GM18861 (cell line): ENCODE measurements around the gene EIF2D.
"Not testable (repeated sequence)": the region's sequence is repeated elsewhere in the genome, so short reads cannot be mapped to it uniquely, and the experiment has no call there.

Source experiments
- ATAC-seq: cut with Tn5 transposase; IDR thresholded peaks from one replicate; pipeline ENCODE4 v1.9.1; 2021; ENCODE audit not compliant: unreplicated experiment

Gene EIF2D

DNA sequence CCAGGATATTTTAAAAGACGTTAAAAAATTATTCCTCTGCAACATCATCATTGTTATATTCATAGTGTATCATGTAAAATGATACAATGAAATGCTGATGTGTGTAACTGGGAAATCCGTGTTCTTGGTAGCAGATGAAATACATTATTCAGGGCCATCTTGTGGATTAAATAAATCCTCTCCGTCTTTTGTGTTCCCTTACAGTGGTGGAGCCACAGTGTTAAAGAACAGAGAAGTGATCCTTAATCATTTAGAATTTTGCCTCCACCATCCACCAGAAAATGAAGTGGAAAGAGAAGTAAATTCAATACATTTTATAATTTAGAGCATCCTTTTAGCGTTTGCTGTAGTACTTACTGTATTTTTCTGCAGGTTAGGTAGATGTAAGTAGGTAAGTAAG is 24.4 kb upstream of the EIF2D start:
- ATAC-seq, result no peak

DNA sequence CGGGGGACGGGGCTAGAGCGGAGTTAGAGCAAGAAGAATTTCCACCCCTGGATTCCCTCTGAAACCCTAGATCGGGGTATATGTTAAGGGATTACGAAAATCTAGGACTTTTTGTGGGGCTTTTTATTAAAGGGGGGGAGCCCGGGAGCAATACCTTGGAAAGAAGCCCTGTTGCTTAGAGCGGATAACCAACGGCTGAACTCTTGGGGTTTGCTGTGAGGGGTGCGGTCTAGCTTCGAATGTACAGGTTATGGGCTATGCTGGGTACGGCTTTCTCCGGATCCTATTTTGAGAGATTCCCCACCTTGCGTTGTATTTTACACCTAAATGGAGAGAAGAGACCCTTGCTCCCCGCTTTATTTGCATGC is 23.7 kb upstream of the EIF2D start:
- ATAC-seq, result no peak

DNA sequence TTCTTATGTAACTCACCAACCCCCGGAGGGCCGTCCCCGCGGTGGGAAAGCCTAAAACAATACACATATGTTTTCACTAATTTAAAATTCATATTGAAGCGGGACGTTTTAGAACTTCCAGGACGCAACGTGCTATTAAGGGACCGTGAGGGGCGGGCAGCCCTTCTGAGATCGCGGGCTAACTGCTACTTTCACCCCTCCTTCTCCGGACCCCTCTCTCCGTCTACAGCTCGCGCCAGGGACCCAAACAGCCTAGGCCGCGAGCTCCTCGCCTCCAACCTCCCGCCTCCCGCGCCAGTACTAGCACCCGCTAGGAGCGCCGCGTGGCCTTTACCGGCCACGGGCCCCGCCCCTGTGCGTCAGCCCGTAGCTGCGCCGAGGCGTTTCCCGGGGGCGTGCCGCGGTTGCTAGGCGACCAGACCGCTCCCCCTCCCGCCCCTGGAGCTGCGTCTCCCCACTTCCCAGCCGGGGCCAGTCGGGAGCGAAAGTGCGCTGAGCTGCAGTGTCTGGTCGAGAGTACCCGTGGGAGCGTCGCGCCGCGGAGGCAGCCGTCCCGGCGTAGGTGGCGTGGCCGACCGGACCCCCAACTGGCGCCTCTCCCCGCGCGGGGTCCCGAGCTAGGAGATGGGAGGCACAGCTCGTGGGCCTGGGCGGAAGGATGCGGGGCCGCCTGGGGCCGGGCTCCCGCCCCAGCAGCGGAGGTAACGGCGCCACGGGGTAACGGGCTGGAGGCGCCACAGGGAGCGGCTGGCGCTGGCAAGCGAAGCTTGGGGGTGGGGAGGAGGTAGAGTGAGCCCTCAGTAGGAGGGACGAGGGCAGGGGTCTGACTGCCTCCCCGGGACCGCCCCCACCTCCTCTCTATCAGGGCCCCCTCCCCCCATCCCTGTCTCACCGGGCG is 23.1 kb upstream of the EIF2D start, which contains the start of gene DYRK3:
TSS of gene DYRK3 (plus strand) at position 457 of the 898 bp plus-strand sequence. CDS start at position 625, 168 bp downstream.
- peak; percentile 79 for ATAC-seq

DNA sequence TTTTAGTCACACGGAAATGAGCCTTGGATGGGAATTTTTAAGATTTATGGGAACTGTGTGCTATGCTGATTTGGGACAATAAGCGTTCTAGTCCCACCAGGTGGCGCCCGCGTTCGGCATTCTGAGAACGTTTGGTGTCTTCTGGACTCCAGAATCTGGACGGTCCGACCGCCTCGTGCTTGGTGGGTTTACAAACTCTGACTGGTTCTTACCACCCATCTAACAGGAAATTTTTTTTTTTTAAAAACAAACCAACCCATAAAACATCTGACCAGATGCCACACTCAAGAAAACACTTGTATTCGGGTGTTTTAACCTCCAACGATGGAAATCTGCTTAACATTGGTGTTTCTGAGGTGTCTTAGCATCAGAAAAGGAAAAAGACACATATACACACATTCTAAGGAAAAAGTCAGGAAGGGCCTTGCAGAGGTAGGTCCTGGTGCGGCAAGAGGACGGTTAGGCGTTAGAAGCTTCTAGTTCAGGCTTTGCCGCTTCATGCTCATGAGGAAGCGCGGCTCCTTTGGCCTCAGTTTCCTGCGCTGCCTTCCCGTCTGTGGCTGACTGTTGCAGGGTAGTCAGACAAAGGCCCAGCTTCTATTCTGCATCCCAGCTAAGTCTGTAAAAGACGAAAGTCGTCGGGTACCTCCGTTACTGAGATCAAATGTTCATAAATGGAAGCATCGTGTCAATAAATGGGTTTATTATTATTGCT is 22.3 kb upstream of the EIF2D start:
- ATAC-seq, result no peak

DNA sequence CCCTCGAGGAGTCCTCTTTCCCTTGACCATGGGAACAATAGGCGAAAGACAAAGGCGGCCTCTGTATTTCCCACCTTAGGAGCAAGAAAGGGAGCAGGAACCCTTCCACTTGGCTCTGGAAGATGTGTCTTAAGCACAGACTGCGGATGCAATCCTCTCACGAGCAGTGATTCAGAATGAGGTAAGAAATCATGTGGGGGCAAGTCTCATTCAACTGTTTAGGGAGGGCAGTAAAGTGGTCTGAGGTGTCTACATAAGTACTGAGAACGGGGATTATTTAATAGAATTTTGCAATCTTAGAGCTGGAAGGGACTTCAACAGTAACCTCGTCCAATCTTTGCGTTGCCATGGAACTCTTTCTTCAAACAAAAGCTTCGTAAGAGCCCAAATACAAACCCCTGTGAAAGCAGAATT is 21.4 kb upstream of the EIF2D start:
- ATAC-seq, result no peak

DNA sequence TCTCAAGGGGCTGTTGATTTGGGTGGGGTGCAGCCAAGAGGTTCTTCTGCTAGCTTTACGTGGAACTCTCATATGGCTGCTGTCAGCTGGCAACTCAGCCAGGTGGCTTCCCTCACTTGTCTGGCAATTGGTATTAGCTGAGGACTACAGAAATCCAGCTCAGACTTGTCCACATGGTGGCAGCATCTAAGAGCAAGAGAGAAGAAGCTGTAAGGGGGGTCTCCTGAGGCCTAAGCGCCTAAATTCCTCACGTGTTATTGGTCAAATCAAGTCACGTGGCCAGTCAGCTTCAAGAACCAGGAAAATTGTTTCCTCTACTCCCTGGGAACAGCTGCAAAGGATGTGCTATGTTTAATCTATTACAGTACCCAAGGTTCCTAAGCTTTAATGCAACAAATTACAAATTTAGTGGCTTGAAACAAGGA is 18.8 kb upstream of the EIF2D start:
- ATAC-seq, result no peak

DNA sequence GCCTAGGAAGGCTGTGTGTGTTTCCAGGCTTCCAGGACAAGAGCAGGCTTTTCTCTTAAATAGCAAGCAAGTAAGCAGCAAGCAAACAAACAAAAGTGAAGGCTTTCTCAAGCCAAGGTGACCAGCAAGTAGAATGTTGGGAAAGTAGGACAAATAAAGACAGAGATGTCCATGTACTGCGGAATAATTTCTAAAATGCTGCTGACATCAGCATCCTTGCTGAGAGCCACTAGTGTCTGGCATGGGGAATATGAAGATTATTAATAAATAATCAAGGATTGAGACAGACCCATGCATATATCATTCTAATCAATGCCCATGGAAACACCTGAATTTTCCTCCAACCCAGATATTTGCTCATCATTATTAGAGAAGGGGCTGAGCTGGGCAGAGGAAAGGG is 16.7 kb upstream of the EIF2D start:
- ATAC-seq, result no peak

DNA sequence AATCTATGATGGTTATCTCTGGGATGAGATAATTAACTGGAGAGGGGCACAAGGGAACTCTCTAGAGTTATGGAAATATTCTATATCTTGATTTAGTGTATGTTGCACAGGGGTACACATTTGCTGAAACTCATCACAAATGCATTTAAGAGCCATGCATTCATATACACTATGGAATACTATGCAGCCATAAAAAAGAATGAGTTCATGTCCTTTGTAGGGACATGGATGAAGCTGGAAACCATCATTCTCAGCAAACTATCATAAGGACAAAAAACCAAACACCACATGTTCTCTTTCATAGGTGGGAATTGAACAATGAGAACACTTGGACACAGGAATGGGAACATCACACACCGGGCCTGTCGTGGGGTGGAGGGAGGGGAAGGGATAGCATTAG is 14.1 kb upstream of the EIF2D start:
- ATAC-seq, result not testable (repeated sequence)

DNA sequence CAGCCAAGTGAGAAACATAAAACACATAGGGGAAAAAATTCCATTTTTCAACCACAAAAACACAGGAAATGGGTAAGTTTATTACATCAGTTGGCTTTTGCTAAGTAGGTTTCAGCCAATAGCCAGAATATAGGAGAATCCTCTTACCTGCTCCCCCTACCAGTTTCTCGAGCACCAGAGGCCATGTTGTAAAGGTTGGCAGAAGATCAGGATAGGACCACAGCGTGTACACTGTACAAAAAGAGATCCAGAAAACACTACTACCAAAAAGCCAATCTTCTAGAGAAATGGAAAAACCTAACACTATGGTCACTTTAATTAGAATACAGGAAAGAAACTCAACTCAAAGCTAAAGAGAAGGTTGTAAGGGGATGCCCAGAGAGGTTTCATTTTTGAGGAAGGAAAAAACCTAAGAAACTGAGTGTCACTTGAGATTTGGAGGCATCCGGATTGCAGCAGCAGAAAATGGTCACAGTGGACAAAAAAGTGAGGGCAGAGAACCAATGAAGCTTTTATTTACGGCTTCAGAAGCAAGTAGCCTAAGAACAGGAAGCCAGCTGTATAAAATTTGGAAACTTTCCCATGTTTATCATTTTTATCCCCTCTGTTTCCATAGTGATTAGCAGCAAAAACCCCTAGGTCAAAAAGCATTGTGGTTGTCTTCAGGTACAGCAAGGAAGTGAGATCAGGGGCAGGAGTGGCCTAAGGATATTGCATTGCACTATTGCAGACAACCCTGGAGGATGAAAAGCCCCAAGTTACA is 2.9 kb downstream of the EIF2D start:
- no peak for ATAC-seq

DNA sequence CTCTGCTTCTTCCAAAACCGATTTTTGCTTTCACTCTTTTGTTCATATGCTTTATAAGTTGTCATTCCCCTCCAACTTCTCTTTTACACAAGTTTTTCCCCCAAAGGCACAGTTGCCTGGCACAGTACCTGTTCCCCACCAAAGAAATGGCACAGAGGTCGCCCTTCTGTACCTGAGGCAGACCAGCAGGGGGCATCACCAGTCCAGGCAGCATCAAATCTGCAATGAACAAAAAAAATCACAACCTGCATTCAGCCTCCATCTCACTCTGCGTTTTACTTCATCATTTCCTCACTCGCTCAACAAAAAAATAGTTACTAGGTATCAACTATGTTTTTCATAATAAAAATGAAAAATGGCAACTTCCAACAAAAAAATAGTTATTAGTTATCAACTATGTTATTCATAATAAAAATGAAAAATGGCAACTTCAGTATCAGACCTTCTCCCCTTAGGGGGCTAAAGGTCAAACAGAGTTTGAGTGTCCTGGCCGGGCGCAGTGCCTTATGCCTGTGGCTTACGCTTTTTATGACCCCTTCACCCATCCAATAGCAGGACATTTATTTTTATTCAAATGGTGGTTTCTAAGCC is 4.1 kb downstream of the EIF2D start:
- no peak for ATAC-seq

DNA sequence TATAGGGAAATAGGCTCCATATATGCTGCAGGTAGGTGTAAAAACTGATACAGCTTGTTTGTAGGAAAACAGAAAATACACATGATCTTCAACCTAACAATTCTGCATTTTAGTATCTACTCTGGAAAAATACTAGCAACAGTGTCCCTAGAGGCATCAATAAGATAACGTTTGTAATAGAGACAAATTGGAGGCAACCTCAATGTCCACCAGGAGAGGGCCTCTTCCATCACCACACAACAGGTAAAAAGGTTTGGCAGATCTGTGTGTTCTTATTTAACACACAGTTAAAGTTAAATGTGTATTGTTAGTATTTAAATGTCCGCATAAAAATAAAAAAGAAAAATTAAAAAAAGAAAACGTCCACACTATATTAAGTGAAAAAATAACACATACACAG is 5.4 kb downstream of the EIF2D start:
- ATAC-seq, result no peak

DNA sequence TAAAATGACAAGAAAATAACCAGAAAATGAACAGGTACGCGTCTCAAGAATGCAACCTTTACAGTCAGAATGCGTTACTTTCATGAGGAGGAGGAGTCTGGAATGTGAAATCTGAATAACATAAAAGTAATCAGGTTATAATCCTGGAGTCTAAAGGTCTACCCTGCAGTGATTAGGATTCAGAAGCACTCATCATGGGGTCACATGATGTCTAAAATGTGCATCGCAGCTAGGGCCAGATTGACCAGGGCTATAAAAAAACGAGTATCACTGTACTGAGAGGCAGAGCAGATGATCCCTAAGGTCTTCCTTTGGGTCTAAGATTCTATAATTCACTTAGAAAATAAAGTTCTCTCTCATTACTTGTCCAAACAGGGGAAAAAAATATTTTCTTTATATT is 7.4 kb downstream of the EIF2D start:
- ATAC-seq, result no peak

DNA sequence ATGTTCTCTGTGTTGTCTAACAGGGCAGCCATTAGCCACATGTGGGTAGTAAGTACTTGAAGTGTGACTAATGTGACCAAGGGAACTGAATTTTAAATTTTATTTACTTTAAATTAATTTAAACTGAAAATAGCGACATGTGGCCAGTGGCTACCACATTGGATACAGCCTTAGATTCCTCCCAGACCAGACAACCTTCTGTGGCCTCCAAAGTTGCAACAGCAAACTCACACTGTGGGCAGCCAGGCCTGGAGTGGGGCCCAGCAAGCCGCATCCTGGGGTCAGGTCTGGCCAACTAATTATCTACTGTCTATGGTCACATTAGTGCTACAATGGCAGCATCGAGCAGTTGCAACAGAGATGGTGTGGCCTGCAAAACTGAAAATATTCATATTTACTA is 11.7 kb downstream of the EIF2D start:
- no peak for ATAC-seq

DNA sequence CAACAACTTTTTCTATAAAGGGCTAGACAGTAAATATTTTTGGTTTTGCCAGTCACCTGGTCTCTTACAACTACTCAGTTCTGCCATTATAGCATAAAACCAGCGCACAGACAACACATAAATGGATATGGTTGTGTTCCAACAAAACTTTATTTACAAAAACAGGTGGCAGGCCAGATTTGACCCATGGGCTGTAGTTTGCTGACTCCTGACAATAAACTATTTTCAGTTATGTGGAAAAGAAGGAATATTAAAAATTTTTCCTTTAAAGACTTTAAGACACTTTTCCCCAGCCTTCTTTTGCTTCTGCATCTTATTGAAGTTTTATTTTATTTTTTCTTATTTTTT is 16.0 kb downstream of the EIF2D start:
- no peak for ATAC-seq

DNA sequence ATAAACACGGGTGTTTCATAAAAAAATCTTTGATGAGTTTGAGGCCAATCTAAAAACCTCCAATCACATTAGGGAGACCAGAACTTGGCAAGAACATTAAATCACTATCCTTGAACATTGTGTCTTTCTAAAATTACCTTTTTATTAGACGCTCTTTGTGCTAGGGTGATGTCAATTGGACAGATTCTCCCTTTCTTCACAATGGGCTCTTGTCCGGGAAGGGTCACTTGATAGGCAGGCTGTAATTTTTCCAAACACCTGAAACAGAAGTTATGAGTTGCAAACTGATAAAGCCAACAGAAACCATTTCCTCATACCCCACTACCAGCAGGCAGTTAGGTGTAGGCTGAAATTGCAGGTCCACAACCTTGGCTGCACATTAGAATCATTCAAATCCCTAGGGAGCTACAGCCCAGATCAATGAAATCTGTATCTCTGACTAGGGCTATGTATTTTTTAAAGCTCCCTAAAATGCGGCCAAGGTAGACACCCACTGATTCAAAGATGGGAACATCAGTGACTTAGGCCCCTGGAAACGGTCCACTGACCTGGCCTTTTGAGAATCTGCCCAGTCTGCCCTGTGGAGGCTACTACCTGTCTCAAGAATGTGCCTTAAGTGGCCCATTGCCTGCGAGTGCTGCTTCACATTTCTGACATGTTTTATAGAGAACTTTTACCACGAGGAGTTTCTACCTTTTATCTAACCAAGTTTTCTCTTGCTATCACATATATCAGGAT is 16.5 kb downstream of the EIF2D start:
- ATAC-seq, result no peak

DNA sequence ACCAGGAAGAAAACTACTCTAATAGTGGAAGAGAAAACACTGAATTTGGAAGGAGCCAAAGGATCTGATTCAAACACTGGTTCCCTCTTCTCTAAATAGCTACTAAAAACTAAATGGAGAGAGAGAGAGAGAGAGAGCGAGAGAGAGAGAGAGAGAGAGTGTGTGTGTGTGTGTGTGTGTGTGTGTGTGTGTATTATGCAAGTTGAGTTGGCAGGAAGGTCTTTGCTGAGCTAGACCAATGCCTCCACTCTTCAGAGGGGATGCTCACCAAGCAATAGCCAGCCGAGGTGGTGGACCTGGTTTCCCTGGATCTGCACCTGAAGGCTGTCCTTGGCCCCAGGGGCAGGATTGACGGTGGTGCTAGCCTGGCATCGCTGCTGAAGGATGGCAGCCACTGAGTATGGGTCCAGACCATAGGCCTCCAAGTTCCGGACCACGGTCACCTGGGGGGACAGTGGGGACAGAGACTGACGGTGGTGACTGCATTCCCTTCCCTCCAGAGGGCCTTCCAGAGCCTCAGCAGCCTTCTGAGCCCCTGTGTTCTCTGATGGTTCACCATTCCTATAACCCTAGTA is 18.8 kb downstream of the EIF2D start:
- ATAC-seq, result no peak

DNA sequence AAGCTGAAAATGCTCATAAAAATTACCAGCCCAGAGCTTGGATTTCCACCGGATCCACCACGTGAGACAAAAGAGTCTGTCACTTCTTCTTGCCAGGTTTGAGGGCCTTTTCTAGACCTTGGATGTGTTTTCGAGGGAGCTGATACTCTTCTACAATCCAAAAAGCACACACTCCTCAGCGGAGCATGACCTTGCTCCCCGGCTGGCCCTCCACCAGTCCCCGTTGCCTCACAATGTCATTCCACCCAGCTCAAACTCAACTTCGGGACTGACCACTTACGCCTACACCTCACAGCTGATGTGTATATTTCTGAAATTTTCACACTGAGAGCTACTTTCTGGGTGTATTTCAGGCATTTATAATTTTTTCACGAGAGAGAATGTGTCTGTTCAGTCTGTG is 20.6 kb downstream of the EIF2D start:
- no peak for ATAC-seq

DNA sequence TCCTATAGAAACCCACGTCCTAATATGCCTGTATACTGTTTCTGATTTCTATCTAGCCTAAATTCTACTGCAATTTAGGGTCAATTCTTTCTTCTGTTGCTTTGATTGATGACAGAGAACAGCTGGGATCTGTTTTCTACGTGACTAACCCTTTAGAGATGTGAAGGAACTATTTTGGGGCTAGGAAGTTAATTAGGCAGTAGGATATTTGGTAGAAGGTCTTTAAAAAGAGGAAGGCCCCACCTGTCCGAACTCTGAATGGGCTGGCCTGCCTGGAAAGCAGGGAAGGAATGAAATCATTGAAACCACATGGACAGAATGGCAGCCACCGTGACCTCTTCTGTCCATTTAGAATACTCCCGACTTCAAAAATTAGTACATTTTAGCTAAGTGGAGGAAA is 21.0 kb downstream of the EIF2D start:
- no peak for ATAC-seq

DNA sequence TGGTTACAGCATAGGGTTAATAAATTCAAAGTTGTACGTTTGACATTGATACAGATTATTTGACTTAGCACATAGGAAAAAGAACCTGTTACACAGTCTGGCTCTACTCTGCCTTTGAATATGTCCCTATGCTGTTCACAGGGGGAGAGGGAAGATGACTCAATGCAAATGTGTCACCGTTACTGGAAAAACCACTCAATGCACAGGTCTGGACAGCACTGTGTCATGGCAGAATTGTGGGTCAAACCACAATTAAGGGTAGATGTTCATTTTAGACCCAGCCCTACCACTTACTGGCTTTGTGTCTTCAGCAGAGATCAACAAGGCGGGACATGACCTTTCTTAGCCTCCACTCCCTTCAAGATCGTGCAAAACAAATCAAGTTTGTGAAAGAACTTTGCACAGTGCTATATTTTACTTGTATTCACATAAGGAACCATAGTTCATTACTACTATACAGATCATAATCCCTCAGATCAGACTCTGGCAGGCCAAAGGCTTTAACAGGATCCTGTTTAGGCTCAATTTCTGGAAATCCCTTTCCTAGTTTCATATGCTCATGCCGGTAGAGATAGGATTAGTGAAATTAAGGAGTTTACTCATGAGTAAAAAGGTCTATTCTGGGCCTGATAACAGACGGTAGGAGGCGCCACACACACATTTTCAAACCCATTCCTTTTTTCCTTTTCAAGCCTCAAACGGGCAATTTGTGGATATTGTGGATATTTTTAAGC is 22.1 kb downstream of the EIF2D start:
- peak; percentile 54 for ATAC-seq

DNA sequence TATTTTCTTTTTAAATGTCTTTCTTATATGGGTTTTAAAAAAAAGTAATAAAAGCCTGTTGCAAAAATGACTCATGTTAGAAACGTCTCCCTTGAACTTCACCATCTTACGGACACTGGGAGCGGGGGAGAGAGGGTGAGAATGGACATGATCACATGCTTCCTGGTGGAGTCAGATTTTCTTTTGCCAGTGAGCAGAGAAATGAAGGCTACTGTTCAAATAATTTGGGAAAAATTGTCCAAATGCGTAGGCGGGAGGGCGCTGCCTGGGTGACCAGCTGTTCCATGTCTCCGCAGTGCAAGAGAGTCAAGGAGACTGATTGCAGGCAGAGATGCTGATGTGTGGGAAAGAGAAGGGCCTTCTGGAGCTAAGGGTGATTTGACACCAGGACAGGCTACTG is 23.1 kb downstream of the EIF2D start:
- ATAC-seq, result no peak
